WTC11 (cell line): Measurements from ENCODE around the gene ELOA. TPM values are rescaled to one million over a fixed set of nuclear protein-coding genes. Genes with fewer than 3 reads are reported as not detected.

ENCODE experiments used
- ATAC-seq: fragments of 200-7000 bp; cut with Tn5 transposase; 2 replicates; pipeline ENCODE4 v1.10.0; 2021; ENCODE audit warnings: mild to moderate bottlenecking, moderate library complexity
- CTCF ChIA-PET: fragments of 300-600 bp; sonication (Branson Sonifier 250); formaldehyde crosslinking; loops from one replicate; lab custom pipeline; 2021; ENCODE audit warnings: antibody characterized with exemption; lab: Charles Lee
- POLR2A ChIA-PET: fragments of 350-600 bp; sonication (Branson Sonifier 250); formaldehyde crosslinking; loops from one replicate; lab custom pipeline; 2021; ENCODE audit warnings: antibody characterized with exemption; lab: Charles Lee
- DNase-seq: peaks from one replicate; pipeline ENCODE4 v3.0.0; 2021; ENCODE audit warnings: low spot score
- H3K27ac Mint-ChIP-seq: 2 replicates; pipeline ENCODE4 v1.8.0; 2021; ENCODE audit warnings: mixed read lengths
- H3K27me3 Mint-ChIP-seq: 2 replicates; pipeline ENCODE4 v1.8.0; 2021; ENCODE audit warnings: low read depth, mild to moderate bottlenecking, moderate library complexity, mixed read lengths
- H3K36me3 Mint-ChIP-seq: 2 replicates; pipeline ENCODE4 v1.8.0; 2021; ENCODE audit warnings: mixed read lengths
- H3K4me1 Mint-ChIP-seq: 2 replicates; pipeline ENCODE4 v1.8.0; 2022; ENCODE audit warnings: mixed read lengths
- H3K4me3 Mint-ChIP-seq: 2 replicates; pipeline ENCODE4 v1.8.0; 2021; ENCODE audit warnings: mild to moderate bottlenecking, moderate library complexity, mixed read lengths
- H3K9me3 Mint-ChIP-seq: 2 replicates; pipeline ENCODE4 v1.8.0; 2021; ENCODE audit warnings: mixed read lengths
- ATF6 ChIP-seq: sonication (generic); formaldehyde crosslinking; IDR thresholded peaks from 2 replicates; pipeline ENCODE4 v1.8.1; 2023; ENCODE audit warnings: mild to moderate bottlenecking, missing genetic modification reagents
- E2F1 ChIP-seq: sonication (generic); formaldehyde crosslinking; IDR thresholded peaks from 2 replicates; pipeline ENCODE4 v1.8.0; 2022; ENCODE audit warnings: mild to moderate bottlenecking, missing genetic modification reagents
- E2F5 ChIP-seq: sonication (generic); formaldehyde crosslinking; IDR thresholded peaks from 2 replicates; pipeline ENCODE4 v1.8.1; 2022; ENCODE audit warnings: mild to moderate bottlenecking, moderate library complexity, missing genetic modification reagents
- EMX1 ChIP-seq: fragments of 250-450 bp; sonication (Bioruptor Pico); IDR thresholded peaks from 2 replicates; pipeline ENCODE4 v1.8.0; 2021; ENCODE audit warnings: mild to moderate bottlenecking
- FOXP1 ChIP-seq: sonication (generic); formaldehyde crosslinking; IDR thresholded peaks from 2 replicates; pipeline ENCODE4 v1.8.0; 2022; ENCODE audit warnings: missing genetic modification reagents, mild to moderate bottlenecking, moderate library complexity, borderline replicate concordance
- IRF1 ChIP-seq: sonication (generic); formaldehyde crosslinking; IDR thresholded peaks from 2 replicates; pipeline ENCODE4 v1.8.0; 2023; ENCODE audit warnings: missing genetic modification reagents
- MAX ChIP-seq: sonication (generic); formaldehyde crosslinking; IDR thresholded peaks from 2 replicates; pipeline ENCODE4 v1.8.0; 2022; ENCODE audit warnings: mild to moderate bottlenecking, missing genetic modification reagents
- MXD4 ChIP-seq: fragments of 250-450 bp; sonication (Bioruptor Pico); IDR thresholded peaks from 2 replicates; pipeline ENCODE4 v1.8.0; 2021; ENCODE audit warnings: mild to moderate bottlenecking, moderate library complexity, borderline replicate concordance
- NR3C1 ChIP-seq: sonication (generic); formaldehyde crosslinking; conservative IDR thresholded peaks from 2 replicates; pipeline ENCODE4 v1.8.1; 2023; ENCODE audit warnings: low read depth, mild to moderate bottlenecking, missing genetic modification reagents
- RELA ChIP-seq: sonication (generic); formaldehyde crosslinking; IDR thresholded peaks from 2 replicates; pipeline ENCODE4 v1.8.1; 2022; ENCODE audit warnings: missing genetic modification reagents, mild to moderate bottlenecking, borderline replicate concordance
- ZBTB21 ChIP-seq: sonication (generic); formaldehyde crosslinking; IDR thresholded peaks from 2 replicates; pipeline ENCODE4 v1.8.1; 2023; ENCODE audit warnings: mild to moderate bottlenecking, missing genetic modification reagents, borderline replicate concordance
- ZNF121 ChIP-seq: sonication (generic); formaldehyde crosslinking; IDR thresholded peaks from 2 replicates; pipeline ENCODE4 v1.8.0; 2023; ENCODE audit warnings: missing genetic modification reagents
- ZNF138 ChIP-seq: sonication (generic); formaldehyde crosslinking; conservative IDR thresholded peaks from 2 replicates; pipeline ENCODE4 v1.8.1; 2022; ENCODE audit warnings: mild to moderate bottlenecking, moderate library complexity, missing genetic modification reagents
- ZNF219 ChIP-seq: sonication (generic); formaldehyde crosslinking; IDR thresholded peaks from 2 replicates; pipeline ENCODE4 v1.8.0; 2023; ENCODE audit warnings: missing genetic modification reagents, mild to moderate bottlenecking, borderline replicate concordance
- ZNF416 ChIP-seq: fragments of 250-450 bp; sonication (Bioruptor Pico); IDR thresholded peaks from 2 replicates; pipeline ENCODE4 v1.9.0; 2021; ENCODE audit warnings: mild to moderate bottlenecking, inconsistent platforms
- ZSCAN18 ChIP-seq: fragments of 250-450 bp; sonication (Bioruptor Pico); IDR thresholded peaks from 2 replicates; pipeline ENCODE4 v2.1.2; 2022; ENCODE audit warnings: mild to moderate bottlenecking, moderate library complexity
- total RNA-seq: library from RNA; stranded (reverse); gene quantifications from 3 replicates; pipeline ENCODE4 v1.2.3, GENCODE V29; 2021

Gene ELOA
- total RNA-seq, 1 experiment from 2014 or later, result 45.1 TPM

GRCh38 chr1:23741609-23742008, 1.7 kb upstream of the ELOA start:
- no peak for DNase-seq
- Mint-ChIP-seq H3K27me3 (no peaks in the 10 kb centered on the region; the same call in 1 of the 2 replicates), H3K27ac (peak overlapping the region; percentile 34; the same call in 1 of the 2 replicates), H3K4me1 (peaks cover 29% of the 10 kb centered on the region), H3K4me3 (peak overlapping the region; percentile 76), H3K9me3 (no peaks in the 10 kb centered on the region), H3K36me3 (peaks cover 2% of the 10 kb centered on the region)
- CTCF ChIA-PET, result no interaction called here
- TF ChIP-seq E2F5 (CRISPR knock-in tag), result no peak
- TF ChIP-seq ZNF219 (CRISPR knock-in tag), result no peak
- TF ChIP-seq E2F1, result no peak
- TF ChIP-seq ZNF138 (CRISPR knock-in tag), result no peak
- TF ChIP-seq ZBTB21 (CRISPR knock-in tag), result no peak
- TF ChIP-seq MAX (CRISPR knock-in tag), result no peak
- no peak for TF ChIP-seq FOXP1 (CRISPR knock-in tag)
- no peak for TF ChIP-seq RELA (CRISPR knock-in tag)
- TF ChIP-seq MXD4 (CRISPR knock-in tag), result no peak
- no peak for TF ChIP-seq IRF1
- TF ChIP-seq ZSCAN18 (CRISPR knock-in tag), result no peak
- no peak for TF ChIP-seq NR3C1 (CRISPR knock-in tag)
- no peak for ATAC-seq
- POLR2A ChIA-PET, result no interaction called here

GRCh38 chr1:23742670-23743286, 493 bp upstream of the ELOA start:
- Mint-ChIP-seq H3K4me1 (peaks cover 29% of the 10 kb centered on the region), H3K36me3 (peaks cover 6% of the 10 kb centered on the region), H3K4me3 (peak overlapping the region; percentile 76), H3K27me3 (no peaks in the 10 kb centered on the region; the same call in 1 of the 2 replicates), H3K9me3 (no peaks in the 10 kb centered on the region), H3K27ac (peak overlapping the region; percentile 81)
- ChIA-PET CTCF (interaction anchor here (0.9 to 1.7 kb wide), 3 partner anchors 24 to 68 kb away, joined by 4 to 7 read pairs (median 4); partner anchors contain the start of gene RPL11), POLR2A (interaction anchor here (1.0 to 1.8 kb wide), 2 partner anchors 35 to 51 kb away, joined by 6 to 8 read pairs; partner anchors contain the start of genes PITHD1 and RPL11)
- peak; percentile 76 for ATAC-seq
- TF ChIP-seq ATF6 (CRISPR knock-in tag) (no peak), EMX1 (CRISPR knock-in tag) (no peak), ZNF416 (CRISPR knock-in tag) (0 out of 2 replicates have a peak, but pooled peaks have one; percentile 46), MAX (CRISPR knock-in tag) (0 out of 2 replicates have a peak, but pooled peaks have one; percentile 29), ZNF219 (CRISPR knock-in tag) (no peak), ZNF121 (CRISPR knock-in tag) (0 out of 2 replicates have a peak, but pooled peaks have one; percentile 3)
- no peak for DNase-seq
